HG03558 (cell line): ENCODE data around the gene TMEM271.
"Not testable (repeated sequence)": the region's sequence is repeated elsewhere in the genome, so short reads cannot be mapped to it uniquely, and the experiment has no call there.

Experiments
- ATAC-seq: cut with Tn5 transposase; IDR thresholded peaks from one replicate; pipeline ENCODE4 v1.9.1; 2021; ENCODE audit warnings: moderate number of reproducible peaks; ENCODE audit not compliant: unreplicated experiment; ENCODE audit errors: extremely low read depth

TMEM271 gene

GRCh38 chr4:567457-568350 lies 8.4 kb downstream of the TMEM271 start:
- no peak for ATAC-seq

- ATAC-seq = no peak
These were observed 9.4 kb downstream of the TMEM271 start for GRCh38 chr4:566508-567295.

GRCh38 chr4:566035-566434 lies 10.1 kb downstream of the TMEM271 start:
- no peak for ATAC-seq

GRCh38 chr4:565614-566013 lies 10.5 kb downstream of the TMEM271 start:
- ATAC-seq = not testable (repeated sequence)

- ATAC-seq = not testable (repeated sequence)
These were observed 13.6 kb downstream of the TMEM271 start for GRCh38 chr4:562458-562857.

- no peak for ATAC-seq
These were observed 14.7 kb downstream of the TMEM271 start for GRCh38 chr4:561426-561825.

- ATAC-seq = no peak
These were observed 15.3 kb downstream of the TMEM271 start for GRCh38 chr4:560731-561291.

GRCh38 chr4:560061-560460 lies 16.0 kb downstream of the TMEM271 start:
- ATAC-seq = no peak

- no peak for ATAC-seq
These were observed 20.4 kb downstream of the TMEM271 start for GRCh38 chr4:555566-556275.

GRCh38 chr4:554793-555320 lies 21.2 kb downstream of the TMEM271 start:
- not testable (repeated sequence) for ATAC-seq

- no peak for ATAC-seq
These were observed 24.1 kb downstream of the TMEM271 start for GRCh38 chr4:552019-552418.

GRCh38 chr4:550268-550667 lies 25.8 kb downstream of the TMEM271 start:
- ATAC-seq = not testable (repeated sequence)

- no peak for ATAC-seq
These were observed 27.1 kb downstream of the TMEM271 start for GRCh38 chr4:548976-549375.

- ATAC-seq = no peak
These were observed 30.5 kb downstream of the TMEM271 start for GRCh38 chr4:545612-546011.

- no peak for ATAC-seq
These were observed 31.5 kb downstream of the TMEM271 start for GRCh38 chr4:544386-545105.

GRCh38 chr4:541271-541670 lies 34.8 kb downstream of the TMEM271 start:
- ATAC-seq = no peak

GRCh38 chr4:538542-539142 lies 37.5 kb downstream of the TMEM271 start:
- no peak for ATAC-seq

- ATAC-seq = no peak
These were observed 38.4 kb downstream of the TMEM271 start for GRCh38 chr4:537436-538264.
